ENCODE data around the gene RAMP2. TPM values are rescaled to one million over a fixed set of nuclear protein-coding genes. Genes with fewer than 3 reads are reported as not detected.
"Not testable (repeated sequence)": the region's sequence is repeated elsewhere in the genome, so short reads cannot be mapped to it uniquely, and the experiment has no call there.

The RAMP2 gene
- total RNA-seq, 1 experiment from 2014 or later, result not detected

DNA sequence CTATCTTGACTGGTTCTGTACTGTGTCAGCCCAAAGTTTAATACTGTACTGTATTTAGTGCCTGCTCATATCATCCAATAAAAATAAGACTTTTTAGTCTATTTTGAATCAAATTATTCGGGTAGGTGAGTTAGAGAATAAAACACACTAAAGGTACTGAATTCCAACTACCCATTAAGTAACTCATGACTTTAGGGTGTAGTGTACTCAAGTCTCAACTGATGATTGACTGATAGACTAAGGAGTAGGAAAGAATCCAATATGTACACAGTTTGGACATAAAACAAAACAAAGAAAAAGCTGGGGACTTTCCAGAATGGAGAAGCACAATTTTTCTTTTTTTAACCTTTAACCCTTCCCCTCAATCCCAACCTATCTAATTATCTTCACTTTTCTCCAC lies 20.3 kb upstream of the RAMP2 start:
- H3K36me3 Mint-ChIP-seq (ENCODE audit: insufficient read depth, unreplicated experiment), result peaks cover 21% of the 10 kb centered on the region
- no peak for DNase-seq
- H3K9me3 Mint-ChIP-seq (ENCODE audit: low read depth, unreplicated experiment), result no peaks in the 10 kb centered on the region
- no peaks in the 10 kb centered on the region for H3K27me3 Mint-ChIP-seq (ENCODE audit: unreplicated experiment)
- H3K27ac Mint-ChIP-seq (ENCODE audit: unreplicated experiment), result no peak overlapping the region
- peaks cover 9% of the 10 kb centered on the region for H3K4me1 Mint-ChIP-seq (ENCODE audit: low read depth, unreplicated experiment)
- intact Hi-C loops (cut with micrococcal nuclease; ENCODE audit: unreplicated experiment), result no loop called here
- no TSS peak for BruUV-seq (replicated peaks)
- CTCF ChIA-PET, result no interaction called here
- TF ChIP-seq, protein P1, sequence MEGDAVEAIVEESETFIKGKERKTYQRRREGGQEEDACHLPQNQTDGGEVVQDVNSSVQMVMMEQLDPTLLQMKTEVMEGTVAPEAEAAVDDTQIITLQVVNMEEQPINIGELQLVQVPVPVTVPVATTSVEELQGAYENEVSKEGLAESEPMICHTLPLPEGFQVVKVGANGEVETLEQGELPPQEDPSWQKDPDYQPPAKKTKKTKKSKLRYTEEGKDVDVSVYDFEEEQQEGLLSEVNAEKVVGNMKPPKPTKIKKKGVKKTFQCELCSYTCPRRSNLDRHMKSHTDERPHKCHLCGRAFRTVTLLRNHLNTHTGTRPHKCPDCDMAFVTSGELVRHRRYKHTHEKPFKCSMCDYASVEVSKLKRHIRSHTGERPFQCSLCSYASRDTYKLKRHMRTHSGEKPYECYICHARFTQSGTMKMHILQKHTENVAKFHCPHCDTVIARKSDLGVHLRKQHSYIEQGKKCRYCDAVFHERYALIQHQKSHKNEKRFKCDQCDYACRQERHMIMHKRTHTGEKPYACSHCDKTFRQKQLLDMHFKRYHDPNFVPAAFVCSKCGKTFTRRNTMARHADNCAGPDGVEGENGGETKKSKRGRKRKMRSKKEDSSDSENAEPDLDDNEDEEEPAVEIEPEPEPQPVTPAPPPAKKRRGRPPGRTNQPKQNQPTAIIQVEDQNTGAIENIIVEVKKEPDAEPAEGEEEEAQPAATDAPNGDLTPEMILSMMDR (IDR thresholded peaks at IDR 0.05; ENCODE audit: unreplicated experiment), result no peak
- no peak overlapping the region for H3K4me3 Mint-ChIP-seq (ENCODE audit: low read depth, unreplicated experiment)

GRCh38 chr17:42742916-42743315 lies 18.1 kb upstream of the RAMP2 start:
- H3K4me3 Mint-ChIP-seq (ENCODE audit: low read depth, unreplicated experiment); DNase-seq; BruUV-seq (replicated peaks); H3K9me3 Mint-ChIP-seq (ENCODE audit: low read depth, unreplicated experiment); H3K4me1 Mint-ChIP-seq (ENCODE audit: low read depth, unreplicated experiment); intact Hi-C loops (cut with micrococcal nuclease; ENCODE audit: unreplicated experiment); H3K27ac Mint-ChIP-seq (ENCODE audit: unreplicated experiment): not testable (repeated sequence)
- H3K27me3 Mint-ChIP-seq (ENCODE audit: unreplicated experiment), result peaks cover 11% of the 10 kb centered on the region
- H3K36me3 Mint-ChIP-seq (ENCODE audit: insufficient read depth, unreplicated experiment), result peaks cover 21% of the 10 kb centered on the region
- CTCF ChIA-PET, result interaction anchor here (0.7 to 2.1 kb wide), 4 partner anchors 21 to 119 kb away, joined by 3 to 9 read pairs (median 6); no protein-coding TSS in a partner anchor

GRCh38 chr17:42743595-42744282 lies 17.3 kb upstream of the RAMP2 start:
- peaks cover 21% of the 10 kb centered on the region for H3K36me3 Mint-ChIP-seq (ENCODE audit: insufficient read depth, unreplicated experiment)
- H3K4me3 Mint-ChIP-seq (ENCODE audit: low read depth, unreplicated experiment), result peak overlapping the region; percentile 87
- peak; percentile 32 for DNase-seq
- no peaks in the 10 kb centered on the region for H3K9me3 Mint-ChIP-seq (ENCODE audit: low read depth, unreplicated experiment)
- TSS peak; percentile 44 for BruUV-seq (replicated peaks)
- intact Hi-C loops (cut with micrococcal nuclease; ENCODE audit: unreplicated experiment), result no loop called here
- CTCF ChIA-PET, result interaction anchor here (0.7 to 2.1 kb wide), 4 partner anchors 20 to 120 kb away, joined by 3 to 9 read pairs (median 6); no protein-coding TSS in a partner anchor
- H3K27me3 Mint-ChIP-seq (ENCODE audit: unreplicated experiment), result peaks cover 19% of the 10 kb centered on the region
- peaks cover 9% of the 10 kb centered on the region for H3K4me1 Mint-ChIP-seq (ENCODE audit: low read depth, unreplicated experiment)
- TF ChIP-seq, protein P1 (IDR thresholded peaks at IDR 0.05; ENCODE audit: unreplicated experiment), result no peak
- H3K27ac Mint-ChIP-seq (ENCODE audit: unreplicated experiment), result peak overlapping the region; percentile 86

DNA sequence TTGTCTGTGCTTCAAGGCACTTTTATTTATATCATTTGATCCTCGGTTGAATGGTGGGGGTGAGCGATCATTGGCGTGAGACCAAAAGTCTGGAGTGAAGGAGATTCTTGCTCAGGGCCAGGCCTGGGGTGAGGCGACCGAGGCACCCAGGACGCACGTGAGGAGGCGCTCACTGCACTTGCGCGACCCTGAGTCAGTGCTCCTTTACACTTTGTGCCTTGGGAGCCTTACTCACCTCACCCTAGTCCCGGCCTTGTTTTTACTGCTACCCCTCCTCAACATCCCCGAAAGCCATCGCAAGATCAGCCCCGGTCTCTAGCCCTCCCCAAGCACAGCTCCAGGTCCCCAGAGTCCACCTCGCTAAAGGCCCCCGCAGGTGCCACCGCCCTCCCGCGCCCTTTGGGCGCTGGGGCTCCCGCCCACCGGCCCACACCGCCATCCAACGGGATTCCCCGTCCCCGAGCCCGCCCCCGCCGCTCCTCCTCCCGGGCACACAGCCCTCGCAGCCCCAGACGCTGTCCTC lies 16.7 kb upstream of the RAMP2 start:
- TF ChIP-seq, protein P1 (IDR thresholded peaks at IDR 0.05; ENCODE audit: unreplicated experiment), result no peak
- Mint-ChIP-seq H3K27ac (ENCODE audit: unreplicated experiment) (peak overlapping the region; percentile 86), H3K27me3 (ENCODE audit: unreplicated experiment) (peaks cover 25% of the 10 kb centered on the region), H3K9me3 (ENCODE audit: low read depth, unreplicated experiment) (no peaks in the 10 kb centered on the region), H3K4me3 (ENCODE audit: low read depth, unreplicated experiment) (peak overlapping the region; percentile 87), H3K4me1 (ENCODE audit: low read depth, unreplicated experiment) (peaks cover 9% of the 10 kb centered on the region), H3K36me3 (ENCODE audit: insufficient read depth, unreplicated experiment) (peaks cover 21% of the 10 kb centered on the region)
- intact Hi-C loops (cut with micrococcal nuclease; ENCODE audit: unreplicated experiment), result no loop called here
- no TSS peak for BruUV-seq (replicated peaks)
- CTCF ChIA-PET, result interaction anchor here (1.3 to 2.1 kb wide), 2 partner anchors 19 to 120 kb away, joined by 6 to 9 read pairs; no protein-coding TSS in a partner anchor
- peak; percentile 83 for DNase-seq

All from Calu3 (cell line).